Hepatocyte (in vitro differentiated cells): ENCODE measurements around the gene GDPD2. TPM values are rescaled to one million over a fixed set of nuclear protein-coding genes. Genes with fewer than 3 reads are reported as not detected.

Source experiments
- DNase-seq: peaks from one replicate; pipeline ENCODE4 v3.0.0-alpha.2; 2016; ENCODE audit warnings: low spot score
- H2AFZ ChIP-seq: fragments of 200-600 bp; sonication (generic); 2 replicates; pipeline ENCODE4 v1.6.0; 2016; ENCODE audit warnings: antibody characterized with exemption, mild to moderate bottlenecking
- H3K27ac ChIP-seq: fragments of 200-600 bp; sonication (generic); 2 replicates; pipeline ENCODE4 v1.5.1; 2016; ENCODE audit warnings: mild to moderate bottlenecking
- H3K27me3 ChIP-seq: fragments of 200-600 bp; sonication (generic); 2 replicates; pipeline ENCODE4 v1.6.1; 2016
- H3K36me3 ChIP-seq: fragments of 200-600 bp; sonication (generic); replicated peaks from 2 replicates; pipeline ENCODE4 v1.5.1; 2016; ENCODE audit warnings: low read depth; ENCODE audit not compliant: insufficient read depth
- H3K4me1 ChIP-seq: fragments of 200-600 bp; sonication (generic); 2 replicates; pipeline ENCODE4 v1.5.1; 2016; ENCODE audit warnings: mild to moderate bottlenecking, moderate library complexity; ENCODE audit not compliant: insufficient read depth
- H3K4me2 ChIP-seq: fragments of 200-600 bp; sonication (generic); 2 replicates; pipeline ENCODE4 v1.6.0; 2016
- H3K4me3 ChIP-seq: fragments of 200-600 bp; sonication (generic); 2 replicates; pipeline ENCODE4 v1.5.1; 2016; ENCODE audit warnings: mild to moderate bottlenecking
- H3K79me2 ChIP-seq: fragments of 200-600 bp; sonication (generic); 2 replicates; pipeline ENCODE4 v1.6.0; 2017; ENCODE audit warnings: mild to moderate bottlenecking
- H3K9me2 ChIP-seq: fragments of 200-600 bp; sonication (generic); replicated peaks from 2 replicates; pipeline ENCODE4 v1.6.0; 2017; ENCODE audit warnings: mild to moderate bottlenecking; ENCODE audit not compliant: insufficient read depth
- H3K9me3 ChIP-seq: fragments of 200-600 bp; sonication (generic); 2 replicates; pipeline ENCODE4 v1.5.1; 2016; ENCODE audit warnings: low read depth, mild to moderate bottlenecking
- H4K20me1 ChIP-seq: fragments of 200-600 bp; sonication (generic); 2 replicates; pipeline ENCODE4 v1.6.0; 2016; ENCODE audit warnings: mild to moderate bottlenecking; ENCODE audit not compliant: insufficient read depth, poor library complexity, severe bottlenecking
- CTCF ChIP-seq: fragments of 200-600 bp; sonication (generic); IDR thresholded peaks from 2 replicates; pipeline ENCODE4 v1.5.1; 2016; ENCODE audit warnings: antibody characterized with exemption, mild to moderate bottlenecking; ENCODE audit not compliant: poor library complexity
- EZH2 ChIP-seq: fragments of 200-600 bp; sonication (generic); IDR thresholded peaks from 2 replicates; pipeline ENCODE4 v1.6.1; 2016; ENCODE audit warnings: antibody characterized with exemption, mild to moderate bottlenecking, borderline replicate concordance
- EZH2phosphoT487 ChIP-seq: fragments of 200-600 bp; sonication (generic); IDR thresholded peaks from one replicate; pipeline ENCODE4 v1.6.1; 2018; ENCODE audit warnings: antibody characterized with exemption, mild to moderate bottlenecking, low read depth, moderate library complexity; ENCODE audit not compliant: unreplicated experiment, severe bottlenecking
- WGBS: methylation state at CpG from one replicate; pipeline ENCODE4 v1.1.6; 2016; ENCODE audit warnings: low lambda C conversion rate; ENCODE audit errors: missing lambda C conversion rate; 5-methylcytosine and 5-hydroxymethylcytosine counted together
- polyA plus RNA-seq: library from polyadenylated mRNA; unstranded; fragments of >200 nt; fragmentation: Nextera tagmentation; extraction: Ambion mirVana; gene quantifications from 2 replicates; pipeline ENCODE4 v1.2.1, GENCODE V29; 2016
- total RNA-seq: library from RNA; depleted of rRNA; stranded (reverse); fragments of >200 nt; gene quantifications from 2 replicates; pipeline ENCODE4 v1.2.3, GENCODE V29; 2014

Gene GDPD2
- total and polyA plus RNA-seq, 2 experiments from 2014 or later = 1.6 to 2.3 TPM

GRCh38 chrX:70402721-70403120 lies 20.4 kb upstream of the GDPD2 start:
- no peaks in the 10 kb centered on the region for H3K79me2 ChIP-seq
- no peaks in the 10 kb centered on the region for H3K9me3 ChIP-seq
- H3K36me3 ChIP-seq = no peaks in the 10 kb centered on the region
- no peaks in the 10 kb centered on the region for H3K4me1 ChIP-seq
- H3K27me3 ChIP-seq = no peaks in the 10 kb centered on the region
- H3K9me2 ChIP-seq = no peaks in the 10 kb centered on the region
- TF ChIP-seq EZH2phosphoT487 (no peak), EZH2 (no peak), CTCF (no peak)
- no peak overlapping the region for H2AFZ ChIP-seq
- no peak overlapping the region for H3K27ac ChIP-seq
- no peak overlapping the region for H3K4me2 ChIP-seq
- no peaks in the 10 kb centered on the region for H4K20me1 ChIP-seq
- H3K4me3 ChIP-seq = no peak overlapping the region
- 76% methylated on average over 2 of the region's 2 CpGs for WGBS
- DNase-seq = no peak

- H3K4me1 ChIP-seq = no peaks in the 10 kb centered on the region
These were observed 18.1 kb upstream of the GDPD2 start for GRCh38 chrX:70405003-70405402.

GRCh38 chrX:70410921-70411320 lies 12.2 kb upstream of the GDPD2 start:
- H3K4me2 ChIP-seq = no peak overlapping the region
- no peaks in the 10 kb centered on the region for H3K79me2 ChIP-seq
- H3K4me3 ChIP-seq = no peak overlapping the region
- WGBS = 83% methylated on average over 2 of the region's 2 CpGs
- H4K20me1 ChIP-seq = no peaks in the 10 kb centered on the region
- H3K27me3 ChIP-seq = no peaks in the 10 kb centered on the region
- no peaks in the 10 kb centered on the region for H3K9me3 ChIP-seq
- no peaks in the 10 kb centered on the region for H3K9me2 ChIP-seq
- no peak overlapping the region for H3K27ac ChIP-seq
- no peak for TF ChIP-seq CTCF
- no peak for TF ChIP-seq EZH2
- no peak for TF ChIP-seq EZH2phosphoT487
- no peak overlapping the region for H2AFZ ChIP-seq
- no peak for DNase-seq
- H3K36me3 ChIP-seq = no peaks in the 10 kb centered on the region
- no peaks in the 10 kb centered on the region for H3K4me1 ChIP-seq

More at GRCh38 chrX:70405003-70405402, 18.1 kb upstream of the GDPD2 start:
- Histone ChIP-seq H3K4me3 (no peak overlapping the region), H3K4me2 (no peak overlapping the region), H2AFZ (no peak overlapping the region), H3K9me2 (no peaks in the 10 kb centered on the region), H3K9me3 (no peaks in the 10 kb centered on the region), H3K27me3 (no peaks in the 10 kb centered on the region), H3K79me2 (no peaks in the 10 kb centered on the region), H3K27ac (no peak overlapping the region), H4K20me1 (no peaks in the 10 kb centered on the region), H3K36me3 (no peaks in the 10 kb centered on the region)
- DNase-seq = no peak
- TF ChIP-seq EZH2phosphoT487 = no peak
- no peak for TF ChIP-seq EZH2
- TF ChIP-seq CTCF = no peak
- WGBS = 76% methylated on average over 1 of the region's 1 CpG

- Histone ChIP-seq H4K20me1 (no peaks in the 10 kb centered on the region), H3K4me1 (no peaks in the 10 kb centered on the region), H3K79me2 (no peaks in the 10 kb centered on the region), H3K4me3 (no peak overlapping the region), H3K9me3 (no peaks in the 10 kb centered on the region), H3K4me2 (no peak overlapping the region), H3K27me3 (no peaks in the 10 kb centered on the region), H2AFZ (no peak overlapping the region), H3K36me3 (no peaks in the 10 kb centered on the region), H3K9me2 (no peaks in the 10 kb centered on the region), H3K27ac (no peak overlapping the region)
- DNase-seq = no peak
- WGBS = 82% methylated on average over 3 of the region's 3 CpGs
- TF ChIP-seq CTCF (no peak), EZH2phosphoT487 (no peak), EZH2 (no peak)
These were observed 11.6 kb upstream of the GDPD2 start for GRCh38 chrX:70411475-70411874.
